DOHH2 (cell line): ENCODE results near the gene CBFA2T3.
"Not testable (repeated sequence)": the region's sequence is repeated elsewhere in the genome, so short reads cannot be mapped to it uniquely, and the experiment has no call there.

ENCODE experiments used
- H3F3A ChIP-seq: fragments of 200-600 bp; sonication (generic), shearing (Covaris generic); 2 replicates; pipeline ENCODE4 v1.6.0; 2016; ENCODE audit warnings: antibody characterized with exemption, mild to moderate bottlenecking; ENCODE audit not compliant: control insufficient read depth, insufficient read depth
- H3K27ac ChIP-seq: fragments of 200-600 bp; sonication (generic); 2 replicates; pipeline ENCODE4 v1.5.1; 2014; ENCODE audit warnings: low read depth, mild to moderate bottlenecking, low read length, moderate library complexity
- H3K27me3 ChIP-seq: fragments of 200-600 bp; sonication (generic); 2 replicates; pipeline ENCODE4 v1.6.1; 2014; ENCODE audit warnings: mild to moderate bottlenecking, low read length, mixed read lengths; ENCODE audit not compliant: control insufficient read depth
- H3K36me3 ChIP-seq: fragments of 200-600 bp; sonication (generic); 2 replicates; pipeline ENCODE4 v1.6.1; 2014; ENCODE audit warnings: mild to moderate bottlenecking, low read length, moderate library complexity, mixed read lengths; ENCODE audit not compliant: control insufficient read depth
- H3K4me1 ChIP-seq: fragments of 200-600 bp; sonication (generic); 2 replicates; pipeline ENCODE4 v1.6.1; 2014; ENCODE audit warnings: mild to moderate bottlenecking, low read length, mixed read lengths; ENCODE audit not compliant: control insufficient read depth
- H3K4me2 ChIP-seq: fragments of 200-600 bp; sonication (generic); 2 replicates; pipeline ENCODE4 v1.6.0; 2014; ENCODE audit warnings: mild to moderate bottlenecking, low read length, moderate library complexity
- H3K4me3 ChIP-seq: fragments of 200-600 bp; sonication (generic); 2 replicates; pipeline ENCODE4 v1.5.1; 2014; ENCODE audit warnings: mild to moderate bottlenecking, low read length, mixed read lengths
- H3K79me2 ChIP-seq: fragments of 200-600 bp; sonication (generic); 2 replicates; pipeline ENCODE4 v1.6.1; 2014; ENCODE audit warnings: mild to moderate bottlenecking, low read length, mixed read lengths; ENCODE audit not compliant: control insufficient read depth
- H3K9me2 ChIP-seq: fragments of 200-600 bp; sonication (generic); replicated peaks from 2 replicates; pipeline ENCODE4 v1.6.1; 2014; ENCODE audit warnings: mild to moderate bottlenecking, low read length, mixed read lengths; ENCODE audit not compliant: control insufficient read depth
- H3K9me3 ChIP-seq: fragments of 200-600 bp; sonication (generic); 2 replicates; pipeline ENCODE4 v1.6.1; 2014; ENCODE audit warnings: antibody characterized with exemption, low read length, mixed read lengths; ENCODE audit not compliant: control insufficient read depth, insufficient read depth
- H4K20me1 ChIP-seq: fragments of 200-600 bp; sonication (generic); 2 replicates; pipeline ENCODE4 v1.6.0; 2014; ENCODE audit warnings: low read depth, mild to moderate bottlenecking, antibody characterized with exemption, low read length, moderate library complexity; ENCODE audit not compliant: control insufficient read depth, insufficient read depth
- CTCF ChIP-seq: fragments of 200-600 bp; sonication (generic); IDR thresholded peaks from one replicate; pipeline ENCODE4 v1.5.1; 2014; ENCODE audit warnings: antibody characterized with exemption, mild to moderate bottlenecking, low read depth, low read length; ENCODE audit not compliant: poor library complexity, severe bottlenecking
- EZH2phosphoT487 ChIP-seq: fragments of 200-600 bp; sonication (generic); IDR thresholded peaks from 2 replicates; pipeline ENCODE4 v1.6.1; 2017; ENCODE audit warnings: borderline replicate concordance, mild to moderate bottlenecking, antibody characterized with exemption, low read length, moderate library complexity, mixed read lengths

CBFA2T3 gene

GRCh38 chr16:89010210-89010925 is 33.4 kb upstream of the CBFA2T3 start:
- no peak overlapping the region for H3K27ac ChIP-seq
- H3K36me3 ChIP-seq: no peaks in the 10 kb centered on the region
- peaks cover 23% of the 10 kb centered on the region for H3K27me3 ChIP-seq
- no peaks in the 10 kb centered on the region for H3K9me3 ChIP-seq
- no peaks in the 10 kb centered on the region for H3K9me2 ChIP-seq
- H3F3A ChIP-seq: no peaks in the 10 kb centered on the region
- H3K79me2 ChIP-seq: no peaks in the 10 kb centered on the region
- no peaks in the 10 kb centered on the region for H4K20me1 ChIP-seq
- no peak overlapping the region for H3K4me3 ChIP-seq
- H3K4me1 ChIP-seq: no peaks in the 10 kb centered on the region
- TF ChIP-seq CTCF (no peak), EZH2phosphoT487 (no peak)
- no peak overlapping the region for H3K4me2 ChIP-seq

GRCh38 chr16:89009343-89010209 is 32.6 kb upstream of the CBFA2T3 start:
- Histone ChIP-seq H3K4me2 (no peak overlapping the region), H3K9me3 (no peaks in the 10 kb centered on the region), H3K79me2 (no peaks in the 10 kb centered on the region), H3K4me1 (peaks cover 2% of the 10 kb centered on the region), H4K20me1 (no peaks in the 10 kb centered on the region), H3F3A (no peaks in the 10 kb centered on the region), H3K27me3 (peaks cover 27% of the 10 kb centered on the region), H3K27ac (no peak overlapping the region), H3K9me2 (no peaks in the 10 kb centered on the region), H3K4me3 (no peak overlapping the region), H3K36me3 (no peaks in the 10 kb centered on the region)
- TF ChIP-seq EZH2phosphoT487 (no peak), CTCF (no peak)

GRCh38 chr16:89008796-89009195 is 31.8 kb upstream of the CBFA2T3 start:
- H4K20me1 ChIP-seq, H3K27ac ChIP-seq, H3K79me2 ChIP-seq, H3K36me3 ChIP-seq, H3K4me1 ChIP-seq, H3K9me3 ChIP-seq, H3K4me3 ChIP-seq, H3K4me2 ChIP-seq, H3K9me2 ChIP-seq, H3F3A ChIP-seq: not testable (repeated sequence)
- H3K27me3 ChIP-seq: peaks cover 34% of the 10 kb centered on the region
